SJSA1 (cell line): ENCODE measurements around the gene TMEM263. TPM values are rescaled to one million over a fixed set of nuclear protein-coding genes. Genes with fewer than 3 reads are reported as not detected.
"Not testable (repeated sequence)": the region's sequence is repeated elsewhere in the genome, so short reads cannot be mapped to it uniquely, and the experiment has no call there.

Source experiments
- DNase-seq, 2 experiments: peaks; one replicate each; pipeline ENCODE4 v3.0.0-alpha.2; 2015 to 2020; ENCODE audit warnings: low spot score in 2 of 2, low read depth in 1 of 2
- H3K27ac ChIP-seq: fragments of 250-450 bp; sonication (Bioruptor Pico); 2 replicates; pipeline ENCODE4 v1.5.1; 2020; ENCODE audit warnings: mild to moderate bottlenecking, moderate library complexity
- H3K27me3 ChIP-seq: fragments of 250-450 bp; sonication (Bioruptor Pico); replicated peaks from 2 replicates; pipeline ENCODE4 v1.5.1; 2020; ENCODE audit warnings: mild to moderate bottlenecking, moderate library complexity
- H3K36me3 ChIP-seq: fragments of 250-450 bp; sonication (Bioruptor Pico); 2 replicates; pipeline ENCODE4 v1.5.1; 2020; ENCODE audit warnings: mild to moderate bottlenecking
- H3K4me1 ChIP-seq: fragments of 250-450 bp; sonication (Bioruptor Pico); replicated peaks from 2 replicates; pipeline ENCODE4 v1.6.1; 2021; ENCODE audit warnings: mild to moderate bottlenecking
- H3K4me3 ChIP-seq: fragments of 250-450 bp; sonication (Bioruptor Pico); 2 replicates; pipeline ENCODE4 v1.5.1; 2020; ENCODE audit warnings: mild to moderate bottlenecking
- H3K9me3 ChIP-seq: fragments of 250-450 bp; sonication (Bioruptor Pico); replicated peaks from 2 replicates; pipeline ENCODE4 v1.5.1; 2020; ENCODE audit warnings: mild to moderate bottlenecking
- total RNA-seq: library from RNA; depleted of rRNA; stranded (reverse); fragments of >200 nt; shearing (Covaris generic); gene quantifications from 2 replicates; pipeline ENCODE4 v1.2.3, GENCODE V29; 2014; rRNA removed

TMEM263 gene
- 76.0 and 77.9 TPM in 2 replicates for total RNA-seq

DNA sequence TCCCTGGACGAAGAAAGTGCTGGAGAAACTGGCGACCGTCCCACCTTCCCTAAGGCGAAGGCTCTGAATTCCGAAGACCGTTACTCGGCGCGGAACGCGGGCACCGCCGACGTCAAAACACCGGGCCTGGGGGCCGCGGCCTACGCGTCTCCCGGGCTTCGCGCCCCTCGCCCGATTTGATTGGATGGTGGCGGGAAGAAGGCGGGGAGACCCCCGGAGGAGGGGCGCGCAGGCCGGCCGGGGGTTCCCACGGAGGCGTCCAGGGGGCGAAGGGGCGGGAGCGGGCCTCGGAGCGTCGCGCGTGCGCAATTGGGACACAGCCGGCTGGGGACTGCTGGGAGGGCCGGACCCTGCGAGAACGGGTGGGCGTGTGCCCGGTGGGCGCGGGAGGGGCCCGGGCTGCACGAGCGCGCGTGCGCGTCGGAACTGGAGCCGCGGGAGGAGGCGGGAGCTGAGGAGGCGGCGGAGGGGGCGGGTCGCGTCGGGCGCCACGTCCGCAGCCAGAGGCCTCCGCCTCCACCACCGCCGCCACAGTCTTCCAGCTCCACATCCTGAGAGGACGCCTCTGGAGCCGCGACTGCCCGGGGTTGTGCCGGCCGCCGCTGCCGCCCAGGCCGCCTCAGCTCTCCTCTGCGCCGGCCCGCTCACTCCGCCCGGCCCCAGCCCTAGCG is at the start of gene TMEM263:
Gene TMEM263 (plus strand): TSS at position 531 of the 671 bp plus-strand sequence. CDS start 11,210 bp downstream, outside the sequence.
- H3K4me3 ChIP-seq = peak within 1 kb of the TSS; percentile 91
- no peaks in the 10 kb centered on the region for H3K27me3 ChIP-seq
- H3K36me3 ChIP-seq = peaks cover 19% of the 10 kb centered on the region
- H3K27ac ChIP-seq = peak within 1 kb of the TSS; percentile 96
- DNase-seq = peak; percentile 97
- no peaks in the 10 kb centered on the region for H3K9me3 ChIP-seq
- peaks cover 20% of the 10 kb centered on the region for H3K4me1 ChIP-seq

- H3K27ac ChIP-seq = no peak overlapping the region
- no peaks in the 10 kb centered on the region for H3K27me3 ChIP-seq
- no peaks in the 10 kb centered on the region for H3K36me3 ChIP-seq
- DNase-seq = no peak
- H3K9me3 ChIP-seq = no peaks in the 10 kb centered on the region
- peaks cover 5% of the 10 kb centered on the region; the same call in 1 of the 2 replicates for H3K4me1 ChIP-seq
- H3K4me3 ChIP-seq = no peak overlapping the region
Observed at GRCh38 chr12:106906715-106907114, 49.0 kb upstream of the TMEM263 start.

GRCh38 chr12:106907411-106907810 is 48.3 kb upstream of the TMEM263 start:
- no peak for DNase-seq
- Histone ChIP-seq H3K36me3 (no peaks in the 10 kb centered on the region), H3K27ac (no peak overlapping the region), H3K4me3 (no peak overlapping the region), H3K27me3 (no peaks in the 10 kb centered on the region), H3K4me1 (peaks cover 5% of the 10 kb centered on the region; the same call in 1 of the 2 replicates), H3K9me3 (no peaks in the 10 kb centered on the region)

DNA sequence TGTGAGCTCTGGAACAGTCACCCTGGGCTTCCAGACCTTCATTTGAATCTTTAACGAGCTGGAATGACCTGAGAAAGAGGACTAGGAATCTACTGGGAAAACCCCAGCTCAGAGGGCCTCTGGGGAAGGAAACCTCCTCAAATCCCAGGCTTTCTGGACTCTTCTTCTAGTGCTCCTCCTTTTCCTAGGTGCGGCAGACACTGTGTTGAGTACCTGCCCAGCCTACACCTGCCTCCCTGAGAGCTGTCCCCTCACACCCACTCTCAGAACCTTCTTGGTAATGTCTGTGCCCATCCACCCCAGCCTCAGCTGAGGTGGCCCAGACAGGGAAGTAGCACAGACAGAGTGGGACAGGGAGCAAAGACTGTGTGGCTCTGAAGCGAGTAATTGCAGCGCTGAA is 47.9 kb upstream of the TMEM263 start:
- no peak overlapping the region for H3K27ac ChIP-seq
- peaks cover 3% of the 10 kb centered on the region; the same call in 1 of the 2 replicates for H3K4me1 ChIP-seq
- H3K4me3 ChIP-seq = no peak overlapping the region
- H3K27me3 ChIP-seq = no peaks in the 10 kb centered on the region
- H3K9me3 ChIP-seq = no peaks in the 10 kb centered on the region
- DNase-seq = no peak
- H3K36me3 ChIP-seq = no peaks in the 10 kb centered on the region

DNA sequence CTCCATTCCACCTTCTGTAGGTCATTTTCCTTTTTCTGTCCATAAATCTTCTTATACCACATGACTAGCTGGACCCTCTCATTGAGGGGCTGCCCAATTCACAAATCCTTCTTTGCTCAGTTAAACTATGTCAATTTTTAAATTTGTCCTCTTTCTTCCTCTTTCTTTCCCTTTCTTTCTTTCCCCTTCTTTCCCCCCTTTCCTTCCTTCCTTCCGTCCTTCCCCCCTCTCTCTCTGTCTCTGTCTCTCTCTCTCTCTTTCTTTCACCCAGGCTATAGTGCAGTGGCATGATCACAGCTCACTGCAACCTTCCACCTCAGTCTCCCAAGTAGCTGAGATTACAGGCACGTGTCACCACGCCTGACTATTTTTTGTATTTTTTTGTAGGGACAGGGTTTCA is 47.1 kb upstream of the TMEM263 start:
- Histone ChIP-seq H3K4me1 (no peaks in the 10 kb centered on the region; the same call in 1 of the 2 replicates), H3K4me3 (no peak overlapping the region), H3K27me3 (no peaks in the 10 kb centered on the region), H3K36me3 (no peaks in the 10 kb centered on the region), H3K27ac (no peak overlapping the region), H3K9me3 (no peaks in the 10 kb centered on the region)
- DNase-seq = no peak

- H3K27ac ChIP-seq = no peak overlapping the region
- no peaks in the 10 kb centered on the region for H3K4me1 ChIP-seq
- DNase-seq = no peak
- H3K27me3 ChIP-seq = no peaks in the 10 kb centered on the region
- no peak overlapping the region for H3K4me3 ChIP-seq
- H3K9me3 ChIP-seq = no peaks in the 10 kb centered on the region
- H3K36me3 ChIP-seq = no peaks in the 10 kb centered on the region
Observed at GRCh38 chr12:106910202-106910601, 45.5 kb upstream of the TMEM263 start.

GRCh38 chr12:106911581-106911980 is 44.1 kb upstream of the TMEM263 start:
- Histone ChIP-seq H3K36me3 (no peaks in the 10 kb centered on the region), H3K27ac (no peak overlapping the region), H3K4me3 (no peak overlapping the region), H3K9me3 (no peaks in the 10 kb centered on the region), H3K4me1 (no peaks in the 10 kb centered on the region), H3K27me3 (no peaks in the 10 kb centered on the region)
- DNase-seq = no peak

- DNase-seq = no peak
- Histone ChIP-seq H3K27me3 (no peaks in the 10 kb centered on the region), H3K36me3 (no peaks in the 10 kb centered on the region), H3K4me1 (no peaks in the 10 kb centered on the region), H3K4me3 (no peak overlapping the region), H3K27ac (no peak overlapping the region), H3K9me3 (no peaks in the 10 kb centered on the region)
Observed at GRCh38 chr12:106913456-106913855, 42.3 kb upstream of the TMEM263 start.

GRCh38 chr12:106914796-106915634 is 40.7 kb upstream of the TMEM263 start:
- H3K9me3 ChIP-seq = no peaks in the 10 kb centered on the region
- no peak overlapping the region for H3K4me3 ChIP-seq
- no peaks in the 10 kb centered on the region for H3K36me3 ChIP-seq
- no peak overlapping the region for H3K27ac ChIP-seq
- DNase-seq = no peak
- H3K4me1 ChIP-seq = no peaks in the 10 kb centered on the region
- H3K27me3 ChIP-seq = no peaks in the 10 kb centered on the region

GRCh38 chr12:106915635-106916026 is 40.1 kb upstream of the TMEM263 start:
- Histone ChIP-seq H3K4me1 (no peaks in the 10 kb centered on the region), H3K4me3 (no peak overlapping the region), H3K36me3 (no peaks in the 10 kb centered on the region), H3K9me3 (no peaks in the 10 kb centered on the region), H3K27ac (no peak overlapping the region), H3K27me3 (no peaks in the 10 kb centered on the region)
- DNase-seq = no peak

DNA sequence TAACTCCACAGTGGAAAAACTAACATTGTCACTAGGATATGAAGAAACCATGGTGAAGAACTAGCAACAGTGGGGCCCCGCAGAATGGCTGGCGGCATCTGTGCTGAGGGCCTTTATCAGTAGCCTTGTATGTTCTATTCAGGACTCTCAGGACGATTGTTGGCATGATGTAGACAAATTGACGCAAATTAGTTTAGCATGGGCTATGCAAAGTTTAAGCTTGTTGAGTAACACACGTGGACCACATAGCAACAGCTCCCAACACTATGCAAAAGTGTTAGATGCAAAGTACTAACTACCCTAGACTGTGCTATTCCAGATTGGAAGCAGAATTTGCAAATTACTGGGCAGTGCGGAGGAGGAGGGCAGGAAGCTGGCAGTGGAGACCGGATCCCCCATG is 38.2 kb upstream of the TMEM263 start:
- no peak for DNase-seq

DNA sequence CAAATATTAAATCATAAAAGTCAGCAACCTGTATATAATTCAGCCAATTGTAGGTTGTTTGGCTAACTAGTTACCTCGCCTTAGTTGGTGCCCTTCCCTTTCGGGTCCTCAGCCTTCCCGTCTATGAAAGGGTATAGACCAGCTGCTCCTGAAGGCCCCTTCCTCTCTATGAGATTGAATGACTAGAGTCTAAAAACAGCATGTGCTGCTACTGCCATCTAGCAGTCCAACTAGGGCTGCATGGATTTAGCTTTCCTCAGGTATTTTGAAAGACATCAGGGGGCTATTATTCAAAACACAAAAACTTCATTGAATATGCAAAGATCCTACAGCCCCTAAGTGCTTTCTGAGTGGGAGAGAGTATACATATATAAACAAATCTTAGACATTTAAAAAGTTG is 37.0 kb upstream of the TMEM263 start:
- no peak overlapping the region for H3K27ac ChIP-seq
- H3K27me3 ChIP-seq = no peaks in the 10 kb centered on the region
- no peak overlapping the region for H3K4me3 ChIP-seq
- H3K9me3 ChIP-seq = no peaks in the 10 kb centered on the region
- H3K4me1 ChIP-seq = no peaks in the 10 kb centered on the region
- peak in 1 of 2 experiments; percentile 11 for DNase-seq
- H3K36me3 ChIP-seq = no peaks in the 10 kb centered on the region

More for the DNA sequence above, 38.2 kb upstream of the TMEM263 start:
- no peaks in the 10 kb centered on the region for H3K36me3 ChIP-seq
- no peak overlapping the region for H3K27ac ChIP-seq
- no peaks in the 10 kb centered on the region for H3K27me3 ChIP-seq
- H3K9me3 ChIP-seq = no peaks in the 10 kb centered on the region
- no peaks in the 10 kb centered on the region for H3K4me1 ChIP-seq
- no peak overlapping the region for H3K4me3 ChIP-seq

DNA sequence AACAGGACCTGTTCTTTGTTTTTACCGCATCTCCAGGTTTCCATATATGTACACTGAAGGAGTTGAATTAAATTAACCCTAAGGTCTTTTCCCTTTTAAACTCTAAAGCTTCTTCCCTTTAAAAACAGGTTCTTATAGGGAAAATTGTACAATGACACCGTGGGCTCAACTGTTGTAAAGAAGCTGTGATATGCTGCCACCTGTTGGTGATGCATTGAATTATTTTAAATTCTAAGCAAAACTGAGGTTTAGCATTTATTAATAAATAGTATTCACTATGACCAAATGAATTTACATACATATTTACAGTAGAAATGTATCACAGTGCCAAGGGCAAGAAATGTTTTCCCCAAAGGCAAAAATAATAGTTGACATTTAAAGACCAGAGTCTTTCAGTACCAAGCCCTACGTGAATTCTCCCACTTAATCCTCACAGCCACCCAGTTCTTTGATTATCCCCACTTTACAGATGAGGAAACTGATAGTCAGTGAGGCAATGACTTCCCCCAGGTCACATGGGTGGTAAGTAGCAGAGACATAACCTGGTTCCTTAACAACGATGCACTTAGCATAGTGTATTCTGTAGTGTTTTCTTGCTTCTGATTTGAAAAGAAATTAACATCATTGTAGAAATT is 35.7 kb upstream of the TMEM263 start:
- Histone ChIP-seq H3K27ac (no peak overlapping the region), H3K4me3 (no peak overlapping the region), H3K9me3 (no peaks in the 10 kb centered on the region), H3K27me3 (no peaks in the 10 kb centered on the region), H3K36me3 (no peaks in the 10 kb centered on the region), H3K4me1 (no peaks in the 10 kb centered on the region)
- DNase-seq = peak in 1 of 2 experiments; percentile 25

DNA sequence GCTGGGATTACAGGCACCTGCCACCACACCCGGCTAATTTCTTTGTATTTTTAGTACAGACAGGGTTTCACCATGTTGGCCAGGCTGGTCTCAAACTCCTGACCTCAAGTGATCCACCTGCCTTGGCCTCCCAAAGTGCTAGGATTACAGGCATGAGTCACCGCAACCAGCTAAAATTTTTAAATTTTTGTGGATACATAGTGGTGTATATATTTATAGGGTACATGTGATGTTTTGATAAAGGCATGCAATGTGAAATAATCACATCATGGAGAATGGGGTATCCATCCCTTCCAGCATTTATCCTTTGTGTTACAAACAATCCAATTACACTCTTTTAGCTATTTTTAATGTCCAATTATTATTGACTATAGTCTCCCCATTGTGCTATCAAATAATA is 33.7 kb upstream of the TMEM263 start:
- not testable (repeated sequence) for H3K9me3 ChIP-seq, H3K27me3 ChIP-seq, H3K4me3 ChIP-seq, H3K36me3 ChIP-seq, H3K4me1 ChIP-seq, H3K27ac ChIP-seq, DNase-seq
